Uterus (tissue), 2 donors: Measurements from ENCODE around the gene ZBTB44.

ENCODE experiments used
- CTCF ChIP-seq, 4 experiments: fragments of 200-600 bp in 2 of 4; fragments of 450-650 bp in 2 of 4; sonication (generic) in 2 of 4; IDR thresholded peaks; one replicate each; pipeline ENCODE4 v1.5.1; 2016 to 2019; ENCODE audit warnings: antibody characterized with exemption in 4 of 4, mild to moderate bottlenecking in 2 of 4, moderate library complexity in 1 of 4
- POLR2A ChIP-seq, 2 donors: fragments of 450-650 bp; IDR thresholded peaks; one replicate each; pipeline ENCODE4 v1.6.1; 2016; ENCODE audit warnings: antibody characterized with exemption in 2 of 2, mild to moderate bottlenecking in 1 of 2, moderate library complexity in 1 of 2

- TF ChIP-seq POLR2A (IDR thresholded peaks at IDR 0.05) (no peak), CTCF (IDR thresholded peaks at IDR 0.05) (no peak)
Observed at GRCh38 chr11:130249371-130249770, 65.3 kb downstream of the ZBTB44 start.
